A549 treated with Hydrocortisone at 1 μM for 4 hours (cell line): ENCODE results near the gene HDGF. TPM values are rescaled to one million over a fixed set of nuclear protein-coding genes. Genes with fewer than 3 reads are reported as not detected.

Experiments
- total RNA-seq: library from RNA; stranded (reverse); fragments of 200-300 nt; extraction: Qiagen RNA extraction; gene quantifications from 5 replicates; pipeline ENCODE4 v1.2.3, GENCODE V29; 2022

Gene HDGF
- 410 to 475 TPM (median 429 TPM) in 5 replicates for total RNA-seq

GRCh38 chr1:156751451-156751756 is at the start of gene HDGF:
HDGF (minus strand) TSS chr1:156751675; CDS start chr1:156751429, 246 bp downstream.

GRCh38 chr1:156767101-156767878 is 15.8 kb upstream of the HDGF start, which contains the start of gene PRCC:
PRCC (plus strand) TSS chr1:156767535; CDS start chr1:156767772, 237 bp downstream.

GRCh38 chr1:156740741-156741480 is 10.6 kb downstream of the HDGF start, which contains the start of gene MRPL24:
MRPL24 (minus strand) TSS chr1:156741088; CDS start chr1:156738704, 2,384 bp downstream.

GRCh38 chr1:156728599-156729462 is 22.6 kb downstream of the HDGF start, which contains the start of gene ISG20L2:
ISG20L2 (minus strand) TSS chr1:156728766; CDS start chr1:156727652, 1,114 bp downstream.

GRCh38 chr1:156727926-156728598 is 23.4 kb downstream of the HDGF start, which contains the start of gene METTL25B:
METTL25B (plus strand) TSS chr1:156728469; CDS start chr1:156729105, 636 bp downstream.

GRCh38 chr1:156705321-156705917 is 46.1 kb downstream of the HDGF start, which contains the start of gene CRABP2:
CRABP2 (minus strand) TSS chr1:156705583; CDS start chr1:156705446, 137 bp downstream.

Other genes with a start within 250 kb of the HDGF start
- gene IQGAP3, start 179.1 kb downstream of the HDGF start, total RNA-seq: 13.4 to 17.9 TPM (median 16.5 TPM) in 5 replicates
- gene TTC24, start 172.0 kb downstream of the HDGF start, total RNA-seq: not detected in 5 replicates
- 138 to 170 TPM (median 165 TPM) in 5 replicates for gene NAXE, start 159.9 kb downstream of the HDGF start, total RNA-seq
- gene GPATCH4, start 150.2 kb downstream of the HDGF start, total RNA-seq: 60.8 to 107 TPM (median 64.5 TPM) in 5 replicates
- gene HAPLN2, start 132.3 kb downstream of the HDGF start, total RNA-seq: 0.14 to 0.47 TPM (median 0.20 TPM) in 5 replicates
- gene BCAN, start 109.6 kb downstream of the HDGF start, total RNA-seq: 0.12 to 0.13 TPM in 2 of 5 replicates, not detected in the others
- 1.0 to 1.5 TPM (median 1.2 TPM) in 5 replicates for gene NES, start 74.3 kb downstream of the HDGF start, total RNA-seq
- 7.2 to 12.0 TPM (median 7.8 TPM) in 5 replicates for gene CRABP2, start 46.1 kb downstream of the HDGF start, total RNA-seq
- 22.7 to 26.6 TPM (median 25.3 TPM) in 5 replicates for gene METTL25B, start 23.2 kb downstream of the HDGF start, total RNA-seq
- gene ISG20L2, start 22.9 kb downstream of the HDGF start, total RNA-seq: 37.3 to 57.8 TPM (median 43.3 TPM) in 5 replicates
- gene MRPL24, start 10.6 kb downstream of the HDGF start, total RNA-seq: 166 to 208 TPM (median 194 TPM) in 5 replicates
- 69.9 to 79.4 TPM (median 75.6 TPM) in 5 replicates for gene PRCC, start 15.9 kb upstream of the HDGF start, total RNA-seq
- 3.0 to 3.8 TPM (median 3.7 TPM) in 5 replicates for gene SH2D2A, start 65.2 kb upstream of the HDGF start, total RNA-seq
- gene INSRR, start 107.4 kb upstream of the HDGF start, total RNA-seq: not detected in 5 replicates
- gene NTRK1, start 109.2 kb upstream of the HDGF start, total RNA-seq: 0.09 to 0.25 TPM (median 0.18 TPM) in 5 replicates
- 5.9 to 7.6 TPM (median 6.4 TPM) in 5 replicates for gene PEAR1, start 142.0 kb upstream of the HDGF start, total RNA-seq
- 0.05 to 0.23 TPM (median 0.17 TPM) in 5 replicates for gene LRRC71, start 169.0 kb upstream of the HDGF start, total RNA-seq